OCI-LY7 (cell line): ENCODE data around the gene ELOVL6.
"Not testable (repeated sequence)": the region's sequence is repeated elsewhere in the genome, so short reads cannot be mapped to it uniquely, and the experiment has no call there.

Experiments used
- EZH2phosphoT487 ChIP-seq: fragments of 200-600 bp; sonication (generic); IDR thresholded peaks from 2 replicates; pipeline ENCODE4 v1.6.1; 2018; ENCODE audit warnings: low read depth, borderline replicate concordance, mild to moderate bottlenecking, mixed run types, antibody characterized with exemption, low read length, moderate library complexity, mixed read lengths
- TF ChIP-seq, protein P1 (sequence below): fragments of 200-600 bp; sonication (generic); conservative IDR thresholded peaks from 2 replicates; pipeline ENCODE4 v1.5.1; 2014; ENCODE audit warnings: mild to moderate bottlenecking, antibody characterized with exemption, low read length, moderate library complexity, mixed read lengths

DNA sequence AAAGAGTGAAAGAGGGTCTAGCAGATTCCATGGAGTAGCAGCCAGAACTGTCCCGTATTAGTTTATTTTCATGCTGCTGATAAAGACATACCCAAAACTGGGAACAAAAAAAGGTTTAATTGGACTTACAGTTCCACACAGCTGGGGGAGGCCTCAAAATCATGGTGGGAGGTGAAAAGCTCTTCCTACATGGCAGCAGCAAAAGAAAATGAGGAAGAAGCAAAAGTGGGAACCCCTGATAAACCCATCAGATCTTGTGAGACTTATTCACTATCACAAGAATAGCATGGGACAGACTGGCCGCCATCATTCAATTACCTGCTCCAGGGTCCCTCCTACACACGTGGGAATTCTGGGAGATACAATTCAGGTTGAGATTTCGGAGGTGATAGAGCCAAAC is 18.8 kb upstream of the ELOVL6 start:
- TF ChIP-seq, protein P1, sequence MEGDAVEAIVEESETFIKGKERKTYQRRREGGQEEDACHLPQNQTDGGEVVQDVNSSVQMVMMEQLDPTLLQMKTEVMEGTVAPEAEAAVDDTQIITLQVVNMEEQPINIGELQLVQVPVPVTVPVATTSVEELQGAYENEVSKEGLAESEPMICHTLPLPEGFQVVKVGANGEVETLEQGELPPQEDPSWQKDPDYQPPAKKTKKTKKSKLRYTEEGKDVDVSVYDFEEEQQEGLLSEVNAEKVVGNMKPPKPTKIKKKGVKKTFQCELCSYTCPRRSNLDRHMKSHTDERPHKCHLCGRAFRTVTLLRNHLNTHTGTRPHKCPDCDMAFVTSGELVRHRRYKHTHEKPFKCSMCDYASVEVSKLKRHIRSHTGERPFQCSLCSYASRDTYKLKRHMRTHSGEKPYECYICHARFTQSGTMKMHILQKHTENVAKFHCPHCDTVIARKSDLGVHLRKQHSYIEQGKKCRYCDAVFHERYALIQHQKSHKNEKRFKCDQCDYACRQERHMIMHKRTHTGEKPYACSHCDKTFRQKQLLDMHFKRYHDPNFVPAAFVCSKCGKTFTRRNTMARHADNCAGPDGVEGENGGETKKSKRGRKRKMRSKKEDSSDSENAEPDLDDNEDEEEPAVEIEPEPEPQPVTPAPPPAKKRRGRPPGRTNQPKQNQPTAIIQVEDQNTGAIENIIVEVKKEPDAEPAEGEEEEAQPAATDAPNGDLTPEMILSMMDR, result not testable (repeated sequence)
- not testable (repeated sequence) for TF ChIP-seq EZH2phosphoT487
